ENCODE results near the gene AQP10. TPM values are rescaled to one million over a fixed set of nuclear protein-coding genes. Genes with fewer than 3 reads are reported as not detected.
"Not testable (repeated sequence)": the region's sequence is repeated elsewhere in the genome, so short reads cannot be mapped to it uniquely, and the experiment has no call there.

The AQP10 gene
- total and polyA plus RNA-seq, 4 donors = 0.28 to 1.4 (median 0.48) TPM

- no peak overlapping the region for H3K9ac ChIP-seq (ENCODE audit: insufficient read depth in 1 of 2, low read length in 2 of 2)
- no peak overlapping the region for H3K4me3 ChIP-seq
- peaks cover 0 to 1% (median 0%) of the 10 kb centered on the region in 4 donors for H3K9me3 ChIP-seq (ENCODE audit: control insufficient read depth in 4 of 4, insufficient read depth in 3 of 4, low read length in 3 of 4)
- no peak for ATAC-seq (ENCODE audit: insufficient read depth, low FRiP score)
- H3K27ac ChIP-seq (ENCODE audit: low read depth in 1 of 2, low read length in 1 of 2) = no peak overlapping the region
- peaks cover 0 to 8% (median 3%) of the 10 kb centered on the region in 5 donors for H3K4me1 ChIP-seq (ENCODE audit: control insufficient read depth in 5 of 5, insufficient read depth in 5 of 5, low read length in 5 of 5)
- peaks cover 27 to 35% (median 29%) of the 10 kb centered on the region in 4 donors for H3K36me3 ChIP-seq (ENCODE audit: control insufficient read depth in 4 of 4, insufficient read depth in 4 of 4, low read length in 4 of 4)
- no peak for TF ChIP-seq CTCF (IDR thresholded peaks at IDR 0.05; ENCODE audit: control extremely low read depth, extremely low read depth)
- no peaks in the 10 kb centered on the region for H3K27me3 ChIP-seq (ENCODE audit: control insufficient read depth in 3 of 3, insufficient read depth in 3 of 3, low read length in 2 of 3)
- no peak for DNase-seq
- WGBS, 2 donors = 91 to 95% methylated on average over 2 of the region's 2 CpGs
Observed at GRCh38 chr1:154338875-154339274, 18.0 kb downstream of the AQP10 start.

DNA sequence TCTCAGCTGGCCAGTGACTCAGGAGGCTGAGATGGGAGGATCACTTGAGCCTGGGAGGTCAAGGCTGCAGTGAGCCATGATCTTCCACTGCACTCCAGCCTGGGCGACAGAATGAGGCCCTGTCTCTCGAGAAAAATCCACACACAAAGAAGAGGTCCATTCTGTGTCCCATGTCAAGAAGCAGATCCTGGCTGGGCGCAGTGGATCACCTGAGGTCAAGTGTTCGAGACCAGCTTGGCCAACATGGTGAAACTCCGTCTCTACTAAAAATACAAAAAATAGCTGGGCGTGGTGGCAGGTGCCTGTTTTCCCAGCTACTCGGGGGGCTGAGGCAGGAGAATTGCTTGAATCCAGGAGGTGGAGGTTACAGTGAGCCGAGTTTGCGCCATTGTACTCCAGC is 20.5 kb downstream of the AQP10 start:
- not testable (repeated sequence) for H3K4me3 ChIP-seq; H3K9me3 ChIP-seq (ENCODE audit: control insufficient read depth in 4 of 4, insufficient read depth in 3 of 4, low read length in 3 of 4); H3K27ac ChIP-seq (ENCODE audit: low read depth in 1 of 2, low read length in 1 of 2); H3K4me1 ChIP-seq (ENCODE audit: control insufficient read depth in 5 of 5, insufficient read depth in 5 of 5, low read length in 5 of 5); H3K9ac ChIP-seq (ENCODE audit: insufficient read depth in 1 of 2, low read length in 2 of 2); DNase-seq; H3K27me3 ChIP-seq (ENCODE audit: control insufficient read depth in 3 of 3, insufficient read depth in 3 of 3, low read length in 2 of 3); ATAC-seq (ENCODE audit: insufficient read depth, low FRiP score)
- peaks cover 28 to 52% (median 47%) of the 10 kb centered on the region in 4 donors for H3K36me3 ChIP-seq (ENCODE audit: control insufficient read depth in 4 of 4, insufficient read depth in 4 of 4, low read length in 4 of 4)
- WGBS, 2 donors = 95 to 99% methylated on average over 9 of the region's 9 CpGs

- no peaks in the 10 kb centered on the region for H3K27me3 ChIP-seq (ENCODE audit: control insufficient read depth in 3 of 3, insufficient read depth in 3 of 3, low read length in 2 of 3)
- H3K9me3 ChIP-seq (ENCODE audit: control insufficient read depth in 4 of 4, insufficient read depth in 3 of 4, low read length in 3 of 4) = peaks cover 0 to 1% (median 0%) of the 10 kb centered on the region in 4 donors
- H3K9ac ChIP-seq (ENCODE audit: insufficient read depth in 1 of 2, low read length in 2 of 2) = no peak overlapping the region
- H3K4me1 ChIP-seq (ENCODE audit: control insufficient read depth in 5 of 5, insufficient read depth in 5 of 5, low read length in 5 of 5) = no peaks in the 10 kb centered on the region
- H3K36me3 ChIP-seq (ENCODE audit: control insufficient read depth in 4 of 4, insufficient read depth in 4 of 4, low read length in 4 of 4) = peaks cover 27 to 56% (median 49%) of the 10 kb centered on the region in 4 donors
- no peak for TF ChIP-seq CTCF (IDR thresholded peaks at IDR 0.05; ENCODE audit: control extremely low read depth, extremely low read depth)
- DNase-seq = no peak
- WGBS, 2 donors = 93 to 94% methylated on average over 7 of the region's 7 CpGs
- ATAC-seq (ENCODE audit: insufficient read depth, low FRiP score) = no peak
- H3K27ac ChIP-seq (ENCODE audit: low read depth in 1 of 2, low read length in 1 of 2) = no peak overlapping the region
- H3K4me3 ChIP-seq = no peak overlapping the region
Observed at GRCh38 chr1:154342132-154342531, 21.2 kb downstream of the AQP10 start.

- H3K9ac ChIP-seq (ENCODE audit: insufficient read depth in 1 of 2, low read length in 2 of 2) = no peak overlapping the region
- H3K4me1 ChIP-seq (ENCODE audit: control insufficient read depth in 5 of 5, insufficient read depth in 5 of 5, low read length in 5 of 5) = no peaks in the 10 kb centered on the region
- H3K27ac ChIP-seq (ENCODE audit: low read depth in 1 of 2, low read length in 1 of 2) = no peak overlapping the region
- no peak for DNase-seq
- no peak overlapping the region for H3K4me3 ChIP-seq
- peaks cover 19 to 53% (median 42%) of the 10 kb centered on the region in 4 donors for H3K36me3 ChIP-seq (ENCODE audit: control insufficient read depth in 4 of 4, insufficient read depth in 4 of 4, low read length in 4 of 4)
- ATAC-seq (ENCODE audit: insufficient read depth, low FRiP score) = no peak
- WGBS, 2 donors = 69 to 70% methylated on average over 21 of the region's 21 CpGs
- peaks cover 0 to 1% (median 0%) of the 10 kb centered on the region in 4 donors for H3K9me3 ChIP-seq (ENCODE audit: control insufficient read depth in 4 of 4, insufficient read depth in 3 of 4, low read length in 3 of 4)
- TF ChIP-seq CTCF (IDR thresholded peaks at IDR 0.05; ENCODE audit: control extremely low read depth, extremely low read depth) = no peak
- H3K27me3 ChIP-seq (ENCODE audit: control insufficient read depth in 3 of 3, insufficient read depth in 3 of 3, low read length in 2 of 3) = no peaks in the 10 kb centered on the region
Observed at GRCh38 chr1:154342836-154343472, 22.1 kb downstream of the AQP10 start.
